ENCODE results near the gene C16orf54. TPM values are rescaled to one million over a fixed set of nuclear protein-coding genes. Genes with fewer than 3 reads are reported as not detected.
"Not testable (repeated sequence)": the region's sequence is repeated elsewhere in the genome, so short reads cannot be mapped to it uniquely, and the experiment has no call there.

Gene C16orf54
- total and polyA plus RNA-seq, 10 of the 15 experiments (the other 5 are each of a cell fraction or from before 2014, with no cell fraction given), result 2.1 to 13.3 (median 5.4) TPM

- TF ChIP-seq MLLT1 (IDR thresholded peaks at IDR 0.05), result no peak
Observed at GRCh38 chr16:29757950-29758466, 12.2 kb upstream of the C16orf54 start (continued).

- not testable (repeated sequence) for H3K4me2 ChIP-seq (ENCODE audit: control insufficient read depth, insufficient read depth); FAIRE-seq
- SMC1A ChIA-PET (ENCODE audit: uncharacterized antibody, unreplicated experiment), result interaction anchor here (0.6 to 1.2 kb wide), 6 partner anchors 10 to 37 kb away, joined by 3 to 6 read pairs (median 3); partner anchors contain the start of gene KIF22
Observed at GRCh38 chr16:29757086-29757485, 11.3 kb upstream of the C16orf54 start.

GRCh38 chr16:29756654-29757053 is 10.9 kb upstream of the C16orf54 start:
- FAIRE-seq (no peak), ATAC-seq (no peak), DNase-seq (ENCODE audit: low read depth, low spot score) (no peak)
- Histone ChIP-seq H3K4me1 (ENCODE audit: control insufficient read depth, insufficient read depth, low read length) (peaks cover 17% of the 10 kb centered on the region), H3K79me2 (ENCODE audit: control insufficient read depth, insufficient read depth, low read length) (no peaks in the 10 kb centered on the region), H3K9ac (ENCODE audit: control insufficient read depth, insufficient read depth, low read length) (no peak overlapping the region), H3K27me3 (replicated peaks in 1 of 2; ENCODE audit: control insufficient read depth in 2 of 2, insufficient read depth in 2 of 2, low read length in 1 of 2) (no peaks in the 10 kb centered on the region), H3K36me3 (ENCODE audit: control insufficient read depth in 2 of 2, insufficient read depth in 2 of 2, low read length in 1 of 2) (no peaks in the 10 kb centered on the region), H3K9me3 (replicated peaks; ENCODE audit: control insufficient read depth, insufficient read depth, low read length) (no peaks in the 10 kb centered on the region), H3K27ac (ENCODE audit: control insufficient read depth, insufficient read depth) (no peak overlapping the region), H3K4me3 (no peak overlapping the region), H4K20me1 (ENCODE audit: control insufficient read depth, insufficient read depth) (no peaks in the 10 kb centered on the region), H3K4me2 (ENCODE audit: control insufficient read depth, insufficient read depth) (no peak overlapping the region), H2AFZ (ENCODE audit: control insufficient read depth, low read depth, low read length) (no peak overlapping the region)
- TF ChIP-seq MLLT1 (IDR thresholded peaks at IDR 0.05), result no peak
- TF ChIP-seq ZBTB4 (CRISPR knock-in tag; IDR thresholded peaks at IDR 0.05), result no peak
- no peak for TF ChIP-seq MYC (IDR thresholded peaks at IDR 0.05; ENCODE audit: insufficient read depth, insufficient read length, insufficient replicate concordance, low read length, severe bottlenecking)
- ChIA-PET SMC1A (ENCODE audit: uncharacterized antibody, unreplicated experiment) (interaction anchor here (0.6 to 1.2 kb wide), 6 partner anchors 9 to 36 kb away, joined by 3 to 6 read pairs (median 3); partner anchors contain the start of gene KIF22), POLR2A (interaction anchor here (0.6 to 1.0 kb wide), 2 partner anchors 12 to 18 kb away, joined by 3 read pairs; no protein-coding TSS in a partner anchor), CTCF (interaction anchor here (0.7 to 2.1 kb wide), 6 partner anchors 8 to 33 kb away, joined by 3 to 8 read pairs (median 6); no protein-coding TSS in a partner anchor), RAD21 (ENCODE audit: unreplicated experiment) (interaction anchor here (1.0 kb wide), 1 partner anchor 17 kb away, joined by 3 read pairs; no protein-coding TSS in a partner anchor)
- intact Hi-C loops (cut with micrococcal nuclease; ENCODE audit: unreplicated experiment), result no loop called here
- BruUV-seq (replicated peaks), result no TSS peak
- 100% methylated on average over 1 of the region's 1 CpG for WGBS (ENCODE audit: insufficient coverage, insufficient replicate concordance, low lambda C conversion rate, missing lambda C conversion rate)
- in situ Hi-C loops (cut with MboI), result no loop called here

More at GRCh38 chr16:29757086-29757485, 11.3 kb upstream of the C16orf54 start:
- CTCF ChIA-PET, result interaction anchor here (0.7 to 2.1 kb wide), 6 partner anchors 9 to 33 kb away, joined by 3 to 8 read pairs (median 6); no protein-coding TSS in a partner anchor
- H2AFZ ChIP-seq (ENCODE audit: control insufficient read depth, low read depth, low read length); H3K79me2 ChIP-seq (ENCODE audit: control insufficient read depth, insufficient read depth, low read length); ATAC-seq; H3K36me3 ChIP-seq (ENCODE audit: control insufficient read depth in 2 of 2, insufficient read depth in 2 of 2, low read length in 1 of 2); intact Hi-C loops (cut with micrococcal nuclease; ENCODE audit: unreplicated experiment); DNase-seq (ENCODE audit: low read depth, low spot score); H3K4me3 ChIP-seq; H3K9ac ChIP-seq (ENCODE audit: control insufficient read depth, insufficient read depth, low read length); H3K9me3 ChIP-seq (replicated peaks; ENCODE audit: control insufficient read depth, insufficient read depth, low read length); H3K27me3 ChIP-seq (replicated peaks in 1 of 2; ENCODE audit: control insufficient read depth in 2 of 2, insufficient read depth in 2 of 2, low read length in 1 of 2); H4K20me1 ChIP-seq (ENCODE audit: control insufficient read depth, insufficient read depth); BruUV-seq (replicated peaks); H3K27ac ChIP-seq (ENCODE audit: control insufficient read depth, insufficient read depth); in situ Hi-C loops (cut with MboI): not testable (repeated sequence)
- peaks cover 17% of the 10 kb centered on the region for H3K4me1 ChIP-seq (ENCODE audit: control insufficient read depth, insufficient read depth, low read length)
- POLR2A ChIA-PET, result interaction anchor here (0.6 to 1.0 kb wide), 2 partner anchors 12 to 18 kb away, joined by 3 read pairs; no protein-coding TSS in a partner anchor
- RAD21 ChIA-PET (ENCODE audit: unreplicated experiment), result interaction anchor here (1.0 kb wide), 1 partner anchor 18 kb away, joined by 3 read pairs; no protein-coding TSS in a partner anchor
- WGBS (ENCODE audit: insufficient coverage, insufficient replicate concordance, low lambda C conversion rate, missing lambda C conversion rate), result 93% methylated on average over 8 of the region's 8 CpGs

Measured in GM12878 (cell line).